Measurements from ENCODE around the gene DYNC2H1.
A peak's percentile ranks its signal among the peaks of the same experiment; 100 is the strongest.

Gene DYNC2H1

GRCh38 chr11:103448966-103449365 lies 339.7 kb downstream of the DYNC2H1 start:
- Histone ChIP-seq H3K4me2 (ENCODE audit: low read length) (no peak overlapping the region), H3K27me3 (ENCODE audit: low read depth, low read length) (no peaks in the 10 kb centered on the region), H3K36me3 (replicated peaks; ENCODE audit: low read depth, low read length) (no peaks in the 10 kb centered on the region), H3K9ac (ENCODE audit: low read length) (no peak overlapping the region), H3K79me2 (ENCODE audit: low read length) (no peaks in the 10 kb centered on the region), H3K27ac (ENCODE audit: low read length) (no peak overlapping the region), H3K4me1 (ENCODE audit: low read length) (no peaks in the 10 kb centered on the region), H2AFZ (ENCODE audit: low read depth, low read length) (no peak overlapping the region), H3K4me3 (ENCODE audit: low read length) (no peak overlapping the region), H4K20me1 (ENCODE audit: insufficient read depth, low read length) (no peaks in the 10 kb centered on the region), H3K9me3 (ENCODE audit: insufficient read depth, low read length) (no peaks in the 10 kb centered on the region)
- TF ChIP-seq EZH2phosphoT487 (IDR thresholded peaks at IDR 0.05; ENCODE audit: low read depth) (no peak), CTCF (IDR thresholded peaks at IDR 0.05; ENCODE audit: low read depth, low read length) (no peak)

GRCh38 chr11:103450241-103450640 lies 341.0 kb downstream of the DYNC2H1 start:
- Histone ChIP-seq H3K4me2 (ENCODE audit: low read length) (no peak overlapping the region), H3K79me2 (ENCODE audit: low read length) (no peaks in the 10 kb centered on the region), H3K9me3 (ENCODE audit: insufficient read depth, low read length) (no peaks in the 10 kb centered on the region), H3K27ac (ENCODE audit: low read length) (no peak overlapping the region), H3K9ac (ENCODE audit: low read length) (no peak overlapping the region), H3K36me3 (replicated peaks; ENCODE audit: low read depth, low read length) (no peaks in the 10 kb centered on the region), H4K20me1 (ENCODE audit: insufficient read depth, low read length) (no peaks in the 10 kb centered on the region), H3K27me3 (ENCODE audit: low read depth, low read length) (no peaks in the 10 kb centered on the region), H2AFZ (ENCODE audit: low read depth, low read length) (no peak overlapping the region), H3K4me1 (ENCODE audit: low read length) (peaks cover 4% of the 10 kb centered on the region; the same call in 1 of the 2 replicates), H3K4me3 (ENCODE audit: low read length) (no peak overlapping the region)
- TF ChIP-seq EZH2phosphoT487 (IDR thresholded peaks at IDR 0.05; ENCODE audit: low read depth) (no peak), CTCF (IDR thresholded peaks at IDR 0.05; ENCODE audit: low read depth, low read length) (no peak)

GRCh38 chr11:103453126-103453525 lies 343.9 kb downstream of the DYNC2H1 start:
- H3K36me3 ChIP-seq (replicated peaks; ENCODE audit: low read depth, low read length) = no peaks in the 10 kb centered on the region
- no peaks in the 10 kb centered on the region for H3K9me3 ChIP-seq (ENCODE audit: insufficient read depth, low read length)
- H3K4me1 ChIP-seq (ENCODE audit: low read length) = peaks cover 4% of the 10 kb centered on the region; the same call in 1 of the 2 replicates
- H3K79me2 ChIP-seq (ENCODE audit: low read length) = no peaks in the 10 kb centered on the region
- H3K4me3 ChIP-seq (ENCODE audit: low read length) = no peak overlapping the region
- H2AFZ ChIP-seq (ENCODE audit: low read depth, low read length) = no peak overlapping the region
- no peaks in the 10 kb centered on the region for H3K27me3 ChIP-seq (ENCODE audit: low read depth, low read length)
- H3K9ac ChIP-seq (ENCODE audit: low read length) = no peak overlapping the region
- no peaks in the 10 kb centered on the region for H4K20me1 ChIP-seq (ENCODE audit: insufficient read depth, low read length)
- TF ChIP-seq CTCF (IDR thresholded peaks at IDR 0.05; ENCODE audit: low read depth, low read length) = no peak
- TF ChIP-seq EZH2phosphoT487 (IDR thresholded peaks at IDR 0.05; ENCODE audit: low read depth) = no peak
- no peak overlapping the region for H3K27ac ChIP-seq (ENCODE audit: low read length)
- H3K4me2 ChIP-seq (ENCODE audit: low read length) = no peak overlapping the region

GRCh38 chr11:103453915-103454709 lies 344.9 kb downstream of the DYNC2H1 start:
- no peak overlapping the region for H3K4me2 ChIP-seq (ENCODE audit: low read length)
- peaks cover 4% of the 10 kb centered on the region; the same call in 1 of the 2 replicates for H3K4me1 ChIP-seq (ENCODE audit: low read length)
- H2AFZ ChIP-seq (ENCODE audit: low read depth, low read length) = 0 out of 2 replicates have a peak overlapping the region, but pooled peaks have one; percentile 39

More at GRCh38 chr11:103453915-103454709, 344.9 kb downstream of the DYNC2H1 start:
- H4K20me1 ChIP-seq (ENCODE audit: insufficient read depth, low read length) = no peaks in the 10 kb centered on the region
- H3K27ac ChIP-seq (ENCODE audit: low read length) = no peak overlapping the region
- H3K9ac ChIP-seq (ENCODE audit: low read length) = no peak overlapping the region
- H3K9me3 ChIP-seq (ENCODE audit: insufficient read depth, low read length) = no peaks in the 10 kb centered on the region
- no peak overlapping the region for H3K4me3 ChIP-seq (ENCODE audit: low read length)
- no peaks in the 10 kb centered on the region for H3K79me2 ChIP-seq (ENCODE audit: low read length)
- no peak for TF ChIP-seq CTCF (IDR thresholded peaks at IDR 0.05; ENCODE audit: low read depth, low read length)
- TF ChIP-seq EZH2phosphoT487 (IDR thresholded peaks at IDR 0.05; ENCODE audit: low read depth) = no peak
- H3K27me3 ChIP-seq (ENCODE audit: low read depth, low read length) = no peaks in the 10 kb centered on the region
- no peaks in the 10 kb centered on the region for H3K36me3 ChIP-seq (replicated peaks; ENCODE audit: low read depth, low read length)
